SK-N-SH (cell line): ENCODE results near the gene TFR2.

Experiments
- CTCF ChIP-seq: fragments of 200-600 bp; sonication (generic); IDR thresholded peaks from 2 replicates; pipeline ENCODE4 v1.6.1; 2017; ENCODE audit warnings: antibody characterized with exemption, mild to moderate bottlenecking, moderate library complexity
- EP300 ChIP-seq, 2 experiments: IDR thresholded peaks; 2 replicates each; pipeline versions ENCODE4 v1.4.0 to v1.6.1; 2012; ENCODE audit warnings: borderline replicate concordance in 1 of 2, low read depth in 1 of 2, low read length in 1 of 2
- JUND ChIP-seq: IDR thresholded peaks from 2 replicates; pipeline ENCODE4 v1.4.0; 2012
- MAX ChIP-seq: IDR thresholded peaks from 2 replicates; pipeline ENCODE4 v1.4.0; 2012; ENCODE audit warnings: low read depth
- POLR2AphosphoS5 ChIP-seq: IDR thresholded peaks from 2 replicates; pipeline ENCODE4 v1.6.1; 2012; ENCODE audit warnings: low read depth, low read length
- RFX5 ChIP-seq: IDR thresholded peaks from 2 replicates; pipeline ENCODE4 v1.6.1; 2012; ENCODE audit warnings: mild to moderate bottlenecking, improper control_type of control experiment, low read length
- SMC3 ChIP-seq: IDR thresholded peaks from 2 replicates; pipeline ENCODE4 v1.6.1; 2012; ENCODE audit warnings: low read depth, low read length, improper control_type of control experiment
- YY1 ChIP-seq: IDR thresholded peaks from 2 replicates; pipeline ENCODE4 v1.4.0; 2012; ENCODE audit warnings: low read depth, mild to moderate bottlenecking

- no peak for TF ChIP-seq POLR2AphosphoS5
- no peak for TF ChIP-seq SMC3
- TF ChIP-seq CTCF: no peak
- TF ChIP-seq EP300 (IDR thresholded peaks at IDR 0.05; ENCODE audit: borderline replicate concordance in 1 of 2, low read depth in 1 of 2, low read length in 1 of 2): no peak
- TF ChIP-seq YY1: no peak
- no peak for TF ChIP-seq MAX
- TF ChIP-seq RFX5: no peak
- no peak for TF ChIP-seq JUND
These were observed 45.5 kb upstream of the TFR2 start for GRCh38 chr7:100686822-100687211.
